HG03521 (cell line): Measurements from ENCODE around the gene NUP62CL.
A peak's percentile ranks its signal among the peaks of the same experiment; 100 is the strongest.
"Not testable (repeated sequence)": the region's sequence is repeated elsewhere in the genome, so short reads cannot be mapped to it uniquely, and the experiment has no call there.

Experiments used
- ATAC-seq: cut with Tn5 transposase; IDR thresholded peaks from one replicate; pipeline ENCODE4 v1.9.1; 2021; ENCODE audit warnings: mild to moderate bottlenecking, moderate library complexity; ENCODE audit not compliant: unreplicated experiment

Gene NUP62CL, protein sequence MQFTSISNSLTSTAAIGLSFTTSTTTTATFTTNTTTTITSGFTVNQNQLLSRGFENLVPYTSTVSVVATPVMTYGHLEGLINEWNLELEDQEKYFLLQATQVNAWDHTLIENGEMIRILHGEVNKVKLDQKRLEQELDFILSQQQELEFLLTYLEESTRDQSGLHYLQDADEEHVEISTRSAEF

GRCh38 chrX:107205770-107206696, at the start of gene NUP62CL, which contains the start of gene DNAAF6:
Gene NUP62CL, minus strand, starts transcription at chrX:107206433. Its CDS starts 31,287 bp downstream, at chrX:107175146.
Gene DNAAF6, plus strand, starts transcription at chrX:107206611. Its CDS starts 6,265 bp downstream, at chrX:107212876.
- ATAC-seq, result peak; percentile 94

DNA sequence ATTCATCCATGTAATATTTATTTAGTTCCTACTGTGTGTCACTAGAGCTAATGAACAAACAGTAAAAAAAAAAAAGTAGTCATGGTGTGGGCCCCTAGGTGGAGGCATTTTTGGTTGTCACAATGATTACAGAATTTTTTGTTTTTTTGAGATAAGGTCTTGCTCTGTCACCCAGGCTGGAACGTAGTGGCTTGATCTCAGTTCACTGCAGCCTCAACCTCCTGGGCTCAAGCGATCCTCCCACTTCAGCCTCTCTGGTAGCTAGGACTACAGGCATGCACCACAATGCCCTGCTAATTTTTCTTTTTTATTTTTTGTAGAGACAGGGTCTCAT, 22.2 kb upstream of the NUP62CL start:
- ATAC-seq, result no peak

DNA sequence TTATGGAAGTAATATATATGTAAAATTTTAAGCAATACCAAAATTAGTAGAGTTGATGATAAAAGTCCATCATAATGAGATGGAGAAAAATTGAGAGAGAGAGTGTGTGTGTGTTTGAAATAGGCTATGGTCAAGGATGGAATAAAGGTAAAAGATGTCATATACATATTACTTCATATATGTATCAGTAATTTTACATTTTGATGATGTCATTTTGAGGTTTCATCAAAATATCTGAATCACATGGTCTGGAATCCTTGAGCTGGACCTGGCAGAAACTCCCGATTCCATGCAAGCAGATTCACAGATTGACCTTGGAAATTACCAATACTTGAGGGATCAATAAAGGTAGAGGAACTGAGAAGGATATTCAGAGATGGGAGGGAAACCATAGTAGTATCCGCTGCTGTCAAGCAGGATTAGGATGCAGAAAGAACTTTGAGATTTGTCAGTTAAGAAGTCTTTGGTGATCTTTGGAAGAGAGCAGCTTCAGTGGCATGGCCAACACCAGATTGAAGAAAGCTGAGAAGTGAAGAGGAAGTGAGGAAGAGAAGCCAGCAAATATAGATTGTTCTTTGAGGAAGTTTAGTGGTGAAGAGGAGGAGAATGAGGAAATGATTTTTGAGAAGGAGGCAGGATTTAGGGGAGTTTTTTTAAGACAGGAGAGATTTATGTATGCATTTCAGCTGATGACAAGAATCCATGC, 21.7 kb upstream of the NUP62CL start:
- no peak for ATAC-seq

DNA sequence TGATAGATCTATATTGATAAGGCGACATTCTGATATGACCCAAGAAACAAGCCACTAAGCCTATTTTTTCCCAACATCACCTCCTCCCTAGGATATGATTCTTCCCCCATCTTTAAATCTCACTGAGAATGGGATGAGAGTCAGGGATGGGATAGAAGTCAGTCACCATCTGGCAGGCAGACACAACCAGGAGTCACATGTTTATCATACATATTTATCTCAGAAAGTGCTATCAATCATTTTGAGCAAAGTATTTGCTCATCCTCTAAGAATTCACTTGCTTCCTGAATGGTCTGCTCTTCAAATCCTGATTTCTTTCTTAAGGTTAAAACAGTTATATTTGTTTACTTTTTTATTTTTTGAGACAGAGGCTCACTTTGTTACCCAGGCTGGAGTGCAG, 20.5 kb upstream of the NUP62CL start:
- no peak for ATAC-seq

DNA sequence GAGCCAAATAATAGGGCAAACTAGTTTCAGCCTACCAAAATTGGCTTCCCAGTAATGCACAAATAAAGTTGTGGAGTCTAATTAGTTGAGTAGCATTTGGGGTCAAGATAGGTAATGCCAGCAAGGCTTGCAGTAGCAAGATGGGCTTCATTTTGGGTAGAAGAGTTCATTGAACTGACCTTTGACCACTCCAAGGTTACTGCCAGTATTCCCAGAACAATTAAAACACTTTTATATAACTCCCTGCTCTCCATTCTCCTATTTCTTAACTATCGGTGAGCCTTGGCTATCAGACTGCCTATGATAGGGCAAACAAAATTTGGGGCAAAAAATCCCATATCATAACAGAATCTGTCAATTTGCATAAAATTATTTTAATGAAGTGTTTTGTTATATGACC, 7.2 kb upstream of the NUP62CL start:
- ATAC-seq, result no peak

- no peak for ATAC-seq
Observed at GRCh38 chrX:107207943-107208342, 1.7 kb upstream of the NUP62CL start.

DNA sequence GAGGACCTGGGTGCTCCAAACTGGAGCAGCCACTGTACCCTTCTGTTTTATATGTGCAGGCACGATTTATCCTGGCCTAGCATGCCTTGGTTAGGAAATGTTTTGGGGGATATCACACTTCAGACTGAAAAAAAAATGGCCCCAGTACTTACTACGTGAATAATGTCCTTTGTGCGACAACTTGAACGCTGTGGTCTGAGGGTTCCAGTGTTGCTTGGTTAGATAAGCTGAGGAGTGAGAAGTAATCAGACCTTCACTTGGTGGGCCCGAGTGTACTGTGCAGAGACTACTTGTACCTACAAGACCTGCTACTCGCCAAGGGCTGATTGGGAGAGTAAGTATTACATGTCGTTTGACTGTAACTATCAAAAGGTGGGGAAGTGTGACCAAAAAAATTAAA, 856 bp upstream of the NUP62CL start:
- ATAC-seq, result no peak

GRCh38 chrX:107206697-107207065, 448 bp upstream of the NUP62CL start:
- no peak for ATAC-seq

DNA sequence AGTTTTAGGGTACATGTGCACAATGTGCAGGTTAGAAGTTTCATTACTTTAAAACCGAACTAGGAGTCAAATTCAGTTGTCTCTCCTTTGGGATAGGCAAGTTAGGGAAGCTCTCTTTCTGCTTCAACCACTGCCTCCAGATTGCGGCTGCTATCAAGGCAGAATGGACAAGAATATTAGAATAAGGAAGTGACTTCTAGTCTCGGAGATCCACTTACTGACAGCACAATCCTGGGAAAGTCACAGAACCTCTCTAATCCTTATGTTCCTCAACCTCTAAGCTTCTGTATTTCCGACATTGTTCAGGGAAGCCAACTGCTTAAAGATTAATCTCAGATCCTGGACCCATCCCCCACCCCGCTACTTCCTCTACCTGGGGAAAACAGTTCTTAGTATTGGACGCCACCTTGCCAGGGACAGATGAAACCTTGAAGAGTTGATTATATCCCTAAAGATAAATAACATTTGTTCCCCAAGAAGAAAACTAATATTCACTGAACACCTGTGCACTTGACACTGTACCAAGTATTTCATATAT, 2.1 kb downstream of the NUP62CL start:
- ATAC-seq, result no peak

- no peak for ATAC-seq
Observed at GRCh38 chrX:107199491-107199890, 6.7 kb downstream of the NUP62CL start.

DNA sequence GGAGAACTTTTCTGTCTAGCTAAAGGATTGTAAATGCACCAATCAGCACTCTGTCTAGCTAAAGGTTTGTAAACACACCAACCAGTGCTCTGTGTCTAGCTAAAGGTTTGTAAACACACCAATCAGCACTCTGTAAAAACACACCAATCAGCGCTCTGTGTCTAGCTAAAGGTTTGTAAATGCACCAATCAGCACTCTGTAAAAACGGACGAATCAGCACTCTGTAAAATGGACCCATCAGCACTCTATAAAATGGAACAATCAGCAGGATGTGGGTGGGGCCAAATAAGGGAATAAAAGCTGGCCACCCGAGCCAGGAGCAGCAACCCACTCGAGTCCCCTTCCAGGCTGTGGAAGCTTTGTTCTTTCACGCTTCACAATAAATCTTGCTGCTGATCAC, 8.2 kb downstream of the NUP62CL start:
- ATAC-seq, result not testable (repeated sequence)

DNA sequence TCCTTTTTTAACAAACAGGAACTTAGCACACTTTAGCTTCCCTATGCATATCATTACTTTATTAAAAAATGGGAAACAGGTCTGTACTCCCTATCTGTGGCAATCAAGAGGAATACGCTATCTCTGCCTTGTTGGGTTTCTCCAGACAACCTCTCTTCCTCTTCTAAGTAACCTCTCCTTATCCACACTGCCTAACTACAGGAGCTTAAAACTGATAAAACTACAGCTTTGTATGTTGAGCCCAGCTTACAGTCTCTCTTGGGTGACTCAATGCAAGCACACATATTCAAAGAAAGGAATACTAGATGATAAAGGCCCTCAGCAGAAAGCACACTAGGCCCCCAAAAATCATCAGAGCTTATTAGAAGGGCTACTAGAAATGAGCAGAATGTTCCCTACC, 8.9 kb downstream of the NUP62CL start:
- no peak for ATAC-seq

DNA sequence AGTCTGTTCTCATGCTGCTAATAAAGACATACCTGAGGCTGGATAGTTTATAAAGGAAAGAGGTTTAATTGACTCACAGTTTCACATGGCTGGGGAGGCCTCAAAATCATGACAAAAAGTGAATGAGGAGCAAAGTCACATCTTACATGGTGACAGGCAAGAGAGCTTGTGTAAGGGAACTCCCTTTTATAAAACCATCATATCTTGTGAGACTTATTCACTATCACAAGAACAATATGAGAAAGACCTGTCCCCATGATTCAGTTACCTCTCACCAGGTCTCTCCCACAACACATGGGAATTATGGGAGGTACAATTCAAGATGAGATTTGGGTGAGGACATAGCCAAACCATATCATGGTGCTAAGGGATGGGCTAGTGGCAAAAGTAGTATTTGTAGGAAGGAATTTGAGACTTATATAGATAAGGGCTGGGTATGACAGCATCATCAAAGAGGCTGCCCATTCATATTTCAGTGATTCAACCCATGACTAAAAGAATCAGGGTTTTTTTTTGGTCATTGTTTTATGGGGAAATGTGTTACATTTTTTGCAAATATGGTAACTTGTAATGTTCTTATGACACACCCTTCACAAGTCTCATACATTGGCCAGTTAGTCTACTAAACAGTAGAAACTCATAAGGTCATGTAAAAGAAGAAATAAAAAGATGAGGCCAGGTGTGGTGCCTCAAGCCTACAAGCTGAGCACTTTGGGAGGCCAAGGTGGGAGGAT, 34.7 kb downstream of the NUP62CL start:
- ATAC-seq, result no peak

GRCh38 chrX:107168712-107169111, 37.5 kb downstream of the NUP62CL start:
- no peak for ATAC-seq

GRCh38 chrX:107168257-107168656, 38.0 kb downstream of the NUP62CL start:
- ATAC-seq, result no peak

DNA sequence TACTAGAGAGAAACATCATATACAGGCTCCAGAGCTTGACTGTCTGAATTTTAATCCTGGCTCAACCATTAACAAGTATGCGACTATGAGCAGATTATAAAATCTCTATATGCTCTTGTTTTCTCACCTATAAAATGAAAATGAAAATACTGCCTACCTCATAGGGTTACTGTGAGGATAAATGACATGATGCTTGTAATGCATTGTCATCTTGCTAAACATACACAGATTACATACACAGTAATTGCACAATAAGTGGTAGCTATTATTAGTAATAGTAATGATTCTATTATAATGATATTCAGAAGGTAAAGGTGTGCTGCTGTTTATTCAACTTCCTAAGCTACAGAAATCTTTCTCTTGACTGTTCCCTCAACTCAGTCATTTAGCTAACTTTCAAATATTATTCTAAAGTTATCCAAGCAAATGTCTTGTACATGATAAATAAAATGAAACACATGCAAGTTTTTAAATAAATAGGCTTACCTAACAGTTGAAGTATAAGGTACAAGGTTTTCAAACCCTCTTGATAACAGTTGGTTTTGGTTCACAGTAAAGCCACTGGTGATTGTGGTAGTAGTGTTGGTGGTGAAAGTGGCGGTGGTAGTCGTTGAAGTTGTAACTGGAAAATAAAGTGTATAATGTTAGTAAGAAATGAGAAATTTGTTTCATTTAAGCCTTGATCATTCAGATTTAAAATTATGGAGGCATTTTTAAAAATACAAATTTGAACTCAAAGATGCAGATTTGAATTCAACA, 38.9 kb downstream of the NUP62CL start:
- no peak for ATAC-seq

DNA sequence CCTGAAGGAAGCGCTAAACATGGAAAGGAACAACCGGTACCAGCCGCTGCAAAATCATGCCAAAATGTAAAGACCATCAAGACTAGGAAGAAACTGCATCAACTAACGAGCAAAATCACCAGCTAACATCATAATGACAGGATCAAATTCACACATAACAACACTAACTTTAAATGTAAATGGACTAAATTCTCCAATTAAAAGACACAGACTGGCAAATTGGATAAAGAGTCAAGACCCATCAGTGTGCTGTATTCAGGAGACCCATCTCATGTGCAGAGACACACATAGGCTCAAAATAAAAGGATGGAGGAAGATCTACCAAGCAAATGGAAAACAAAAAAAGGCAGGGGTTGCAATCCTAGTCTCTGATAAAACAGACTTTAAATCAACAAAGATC, 48.6 kb downstream of the NUP62CL start:
- not testable (repeated sequence) for ATAC-seq

DNA sequence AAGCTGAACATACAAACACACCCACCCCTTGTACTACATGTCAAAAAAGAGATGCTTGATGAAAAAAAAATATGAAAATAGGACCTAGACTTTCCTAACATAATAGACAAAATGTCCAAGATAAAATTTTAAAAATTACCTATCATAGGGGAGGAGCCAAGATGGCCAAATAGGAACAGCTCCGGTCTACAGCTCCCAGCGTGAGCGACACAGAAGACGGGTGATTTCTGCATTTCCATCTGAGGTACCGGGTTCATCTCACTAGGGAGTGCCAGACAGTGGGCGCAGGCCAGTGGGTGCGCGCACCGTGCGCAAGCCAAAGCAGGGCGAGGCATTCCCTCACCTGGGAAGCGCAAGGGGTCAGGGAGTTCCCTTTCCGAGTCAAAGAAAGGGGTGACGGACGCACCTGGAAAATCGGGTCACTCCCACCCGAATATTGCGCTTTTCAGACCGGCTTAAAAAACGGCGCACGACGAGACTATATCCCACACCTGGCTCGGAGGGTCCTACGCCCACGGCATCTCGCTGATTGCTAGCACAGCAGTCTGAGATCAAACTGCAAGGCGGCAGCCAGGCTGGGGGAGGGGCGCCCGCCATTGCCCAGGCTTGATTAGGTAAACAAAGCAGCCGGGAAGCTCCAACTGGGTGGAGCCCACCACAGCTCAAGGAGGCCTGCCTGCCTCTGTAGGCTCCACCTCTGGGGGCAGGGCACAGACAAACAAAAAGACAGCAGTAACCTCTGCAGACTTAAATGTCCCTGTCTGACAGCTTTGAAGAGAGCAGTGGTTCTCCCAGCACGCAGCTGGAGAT, 50.4 kb downstream of the NUP62CL start:
- ATAC-seq, result not testable (repeated sequence)
